Activated naive CD8-positive, alpha-beta T cell treated with anti-CD3 and anti-CD28 coated beads for 36 hours (primary cell): ENCODE data around the gene STK4. TPM values are rescaled to one million over a fixed set of nuclear protein-coding genes. Genes with fewer than 3 reads are reported as not detected.

Experiments used
- DNase-seq: peaks from one replicate; pipeline ENCODE4 v3.0.0; 2021
- H3K27ac Mint-ChIP-seq: one replicate; pipeline ENCODE4 v1.8.0; 2022; ENCODE audit warnings: mild to moderate bottlenecking, moderate library complexity, mixed read lengths
- H3K27me3 Mint-ChIP-seq: one replicate; pipeline ENCODE4 v1.8.0; 2022; ENCODE audit warnings: mild to moderate bottlenecking, mixed read lengths
- H3K36me3 Mint-ChIP-seq: one replicate; pipeline ENCODE4 v1.8.0; 2021; ENCODE audit warnings: mild to moderate bottlenecking, mixed read lengths
- H3K4me1 Mint-ChIP-seq: one replicate; pipeline ENCODE4 v1.8.0; 2021; ENCODE audit warnings: mixed read lengths
- H3K4me3 Mint-ChIP-seq: one replicate; pipeline ENCODE4 v1.8.0; 2022; ENCODE audit warnings: mild to moderate bottlenecking, moderate library complexity, mixed read lengths
- H3K9me3 Mint-ChIP-seq: one replicate; pipeline ENCODE4 v1.8.0; 2022; ENCODE audit warnings: mixed read lengths
- total RNA-seq, 2 experiments: library from RNA; stranded (reverse); gene quantifications; one replicate each; pipeline ENCODE4 v1.2.3, GENCODE V29; 2021

STK4 gene
- total RNA-seq, 2 experiments from 2014 or later: 180 to 198 TPM

DNA sequence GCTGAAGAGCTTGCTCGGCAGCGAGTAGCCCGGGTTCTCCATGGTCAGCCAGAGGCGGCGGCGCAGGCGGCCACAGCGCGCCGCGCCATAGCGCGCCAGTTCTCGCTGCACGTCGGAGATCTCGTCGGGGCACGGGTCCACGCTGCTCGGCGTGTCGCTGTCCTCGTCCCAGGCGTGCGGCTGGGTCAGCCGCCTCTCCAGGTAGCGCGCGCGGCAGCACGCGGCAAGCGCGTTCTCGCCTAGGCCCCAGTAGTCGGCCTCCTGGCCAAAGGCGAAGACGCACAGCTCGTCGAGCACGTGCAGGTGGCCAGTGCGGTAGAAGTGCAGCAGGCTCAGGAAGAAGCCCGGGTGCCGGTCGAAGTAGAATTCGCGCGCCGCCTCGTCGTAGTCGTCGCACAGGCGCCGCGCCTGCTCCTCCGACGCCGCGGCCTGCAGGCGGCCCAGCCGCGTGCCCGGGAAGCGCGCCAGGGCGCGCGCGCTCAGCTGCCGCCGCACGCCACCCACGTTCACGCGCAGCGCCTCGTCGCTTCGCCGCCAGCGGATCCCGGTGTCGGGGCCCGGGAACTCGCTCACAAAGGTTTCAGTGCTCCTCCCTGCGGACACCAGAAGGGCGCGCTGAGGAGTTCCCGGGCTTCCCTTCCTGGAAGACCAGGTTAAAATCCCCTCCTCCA is 131.9 kb downstream of the STK4 start:
- H3K27me3 Mint-ChIP-seq: peaks cover 53% of the 10 kb centered on the region
- H3K4me3 Mint-ChIP-seq: no peak overlapping the region
- no peaks in the 10 kb centered on the region for H3K36me3 Mint-ChIP-seq
- H3K4me1 Mint-ChIP-seq: peaks cover 15% of the 10 kb centered on the region
- H3K9me3 Mint-ChIP-seq: no peaks in the 10 kb centered on the region
- H3K27ac Mint-ChIP-seq: no peak overlapping the region
- DNase-seq: peak; percentile 52

DNA sequence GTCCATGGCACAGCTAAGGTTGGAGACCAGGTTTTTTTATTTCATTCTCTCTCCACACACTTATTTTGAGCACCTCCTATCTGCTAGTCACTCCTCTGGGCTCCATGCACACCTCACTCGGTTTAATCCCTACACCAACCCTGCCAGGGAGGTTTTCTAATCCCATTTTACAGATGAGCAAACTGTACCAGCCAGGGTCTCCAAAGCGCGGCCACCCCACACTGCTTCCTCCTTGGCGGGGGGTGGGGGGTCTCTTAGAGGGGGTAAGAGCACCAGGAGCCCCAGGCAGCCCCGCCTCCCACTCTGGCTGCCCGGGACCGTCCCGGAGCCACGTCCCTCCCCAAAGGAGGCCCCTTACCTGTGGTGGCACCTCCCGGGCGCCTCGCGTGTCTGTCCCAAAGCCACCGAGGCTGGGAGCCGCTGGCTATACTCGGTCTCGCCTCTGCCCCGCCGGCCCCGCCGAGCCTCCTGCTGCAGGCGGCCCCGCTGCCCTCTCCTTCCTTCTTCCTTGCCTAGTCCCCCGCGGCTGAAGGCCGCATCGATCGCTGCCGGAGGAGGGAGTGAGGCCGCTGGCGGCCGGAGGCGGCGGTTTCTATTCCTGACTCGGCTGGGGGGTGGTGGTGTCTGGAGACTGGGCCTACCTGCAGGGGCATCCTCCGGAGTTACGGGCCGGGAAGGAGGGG is 134.4 kb downstream of the STK4 start, which contains the start of gene KCNS1:
Gene KCNS1, minus strand, starts transcription at position 565 of the 683 bp plus-strand sequence. CDS start 1,891 bp downstream, outside the sequence.
- Mint-ChIP-seq H3K27me3 (peaks cover 60% of the 10 kb centered on the region), H3K9me3 (no peaks in the 10 kb centered on the region), H3K4me3 (peak within 1 kb of the TSS; percentile 22), H3K36me3 (no peaks in the 10 kb centered on the region), H3K4me1 (peaks cover 15% of the 10 kb centered on the region), H3K27ac (no peak within 1 kb of the TSS)
- DNase-seq: no peak

DNA sequence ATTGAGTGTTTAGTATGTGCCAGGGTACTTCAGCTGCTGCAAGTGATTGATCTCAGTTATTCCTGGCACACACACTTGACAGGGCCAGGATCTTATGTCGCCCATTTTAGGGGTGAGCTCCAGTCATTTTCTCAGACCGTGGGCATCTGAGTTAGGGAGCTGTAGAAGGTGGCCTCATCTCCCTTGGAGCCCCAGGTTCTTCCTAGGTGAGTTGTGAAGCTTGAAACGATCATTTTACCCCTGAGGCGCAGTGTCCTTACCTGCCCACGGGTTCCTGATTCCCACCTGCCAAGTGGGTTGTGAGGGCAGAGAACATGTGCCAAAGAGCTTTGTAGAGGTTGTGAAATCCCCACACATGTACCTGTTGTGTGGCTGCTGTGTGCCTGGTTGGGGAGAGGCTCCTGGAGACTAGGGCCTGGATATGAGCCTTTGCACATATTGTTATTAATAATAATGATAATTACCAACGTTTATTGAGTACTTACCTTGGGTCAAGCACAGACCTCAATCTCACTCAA is 135.1 kb downstream of the STK4 start:
- Mint-ChIP-seq H3K36me3 (no peaks in the 10 kb centered on the region), H3K9me3 (no peaks in the 10 kb centered on the region), H3K27ac (no peak overlapping the region), H3K27me3 (peaks cover 60% of the 10 kb centered on the region), H3K4me1 (peaks cover 15% of the 10 kb centered on the region), H3K4me3 (no peak overlapping the region)
- DNase-seq: no peak

DNA sequence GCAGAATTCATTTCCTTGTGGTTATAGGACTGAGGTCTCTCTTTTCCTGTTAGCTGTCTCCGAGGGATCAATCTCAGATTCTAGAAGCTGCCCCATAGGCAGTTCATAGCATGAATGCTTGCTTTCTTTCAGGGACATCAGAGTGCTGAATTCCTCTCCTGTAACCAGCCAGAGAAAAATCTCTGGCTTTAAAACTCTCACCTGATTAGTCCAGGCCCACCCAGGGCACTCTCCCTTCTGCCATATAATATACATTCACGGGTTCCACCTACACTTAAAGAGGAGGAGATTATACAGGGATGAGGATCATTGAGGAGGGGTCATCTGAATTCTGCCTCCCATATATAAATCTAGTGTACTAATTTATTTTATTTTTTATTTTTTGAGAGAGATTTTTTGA is 136.8 kb downstream of the STK4 start:
- H3K4me3 Mint-ChIP-seq: no peak overlapping the region
- no peaks in the 10 kb centered on the region for H3K9me3 Mint-ChIP-seq
- H3K27me3 Mint-ChIP-seq: peaks cover 48% of the 10 kb centered on the region
- H3K36me3 Mint-ChIP-seq: no peaks in the 10 kb centered on the region
- no peak for DNase-seq
- H3K27ac Mint-ChIP-seq: no peak overlapping the region
- peaks cover 13% of the 10 kb centered on the region for H3K4me1 Mint-ChIP-seq

DNA sequence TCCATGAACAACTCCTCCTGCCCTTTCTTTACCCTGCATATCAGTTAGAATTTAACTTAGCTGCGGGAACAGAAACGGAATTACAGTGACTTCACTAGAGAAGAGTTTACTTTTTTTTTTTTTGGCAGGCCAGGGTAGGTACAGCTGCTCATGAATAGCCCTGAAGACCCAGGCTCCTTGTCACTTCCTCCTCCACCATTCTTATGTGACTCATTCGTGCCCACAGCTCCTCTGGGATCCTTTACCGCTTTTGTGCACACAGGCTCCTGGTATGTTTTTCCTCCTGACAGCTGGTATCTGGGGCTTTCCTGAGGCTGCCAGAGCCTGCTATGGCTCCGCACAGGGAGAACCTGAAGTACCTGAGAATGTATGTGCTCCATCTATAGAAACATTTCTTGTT is 138.5 kb downstream of the STK4 start:
- H3K27ac Mint-ChIP-seq: no peak overlapping the region
- H3K36me3 Mint-ChIP-seq: no peaks in the 10 kb centered on the region
- H3K4me1 Mint-ChIP-seq: peaks cover 9% of the 10 kb centered on the region
- peaks cover 37% of the 10 kb centered on the region for H3K27me3 Mint-ChIP-seq
- no peak overlapping the region for H3K4me3 Mint-ChIP-seq
- no peak for DNase-seq
- H3K9me3 Mint-ChIP-seq: no peaks in the 10 kb centered on the region

DNA sequence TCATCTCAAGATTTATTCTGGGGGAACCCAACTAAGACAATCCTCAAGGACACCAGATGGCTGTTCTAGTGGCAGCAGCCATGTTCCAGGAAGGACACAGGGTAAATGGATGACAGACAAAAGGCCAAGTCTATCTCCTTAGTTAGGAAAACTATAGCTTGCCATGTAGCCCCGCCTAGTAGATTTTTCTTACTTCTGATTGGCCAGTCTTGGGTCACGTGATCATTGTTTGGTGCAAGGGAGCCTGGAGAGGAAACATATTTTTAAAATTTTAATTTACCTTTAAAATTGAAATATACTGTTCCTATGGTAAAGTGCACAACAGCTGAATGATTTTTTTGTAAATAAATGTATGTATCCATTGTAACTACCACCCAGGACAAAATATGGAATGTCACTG is 139.0 kb downstream of the STK4 start:
- peaks cover 7% of the 10 kb centered on the region for H3K4me1 Mint-ChIP-seq
- no peak for DNase-seq
- H3K27ac Mint-ChIP-seq: no peak overlapping the region
- peaks cover 32% of the 10 kb centered on the region for H3K27me3 Mint-ChIP-seq
- H3K4me3 Mint-ChIP-seq: no peak overlapping the region
- no peaks in the 10 kb centered on the region for H3K36me3 Mint-ChIP-seq
- H3K9me3 Mint-ChIP-seq: no peaks in the 10 kb centered on the region

DNA sequence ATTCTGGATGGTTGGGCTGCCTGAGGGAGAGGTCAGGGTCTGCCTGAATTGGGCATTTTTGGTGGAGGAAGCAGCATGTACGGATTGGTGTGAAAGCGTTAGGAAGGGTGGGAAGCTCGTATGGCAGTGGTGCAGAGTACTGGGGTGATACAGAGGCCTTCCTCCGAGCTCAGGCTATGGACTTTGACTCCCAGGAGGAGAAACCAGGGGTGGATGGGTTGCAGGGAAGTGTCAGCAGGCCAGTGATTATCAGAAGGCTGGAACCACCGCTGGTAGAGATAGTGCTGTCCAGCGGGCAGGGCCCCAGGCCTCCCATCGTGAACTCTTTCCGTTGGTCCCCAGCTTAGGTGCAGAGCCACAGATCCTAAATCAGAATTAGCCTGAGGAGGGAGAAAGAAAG is 143.3 kb downstream of the STK4 start:
- Mint-ChIP-seq H3K9me3 (no peaks in the 10 kb centered on the region), H3K4me3 (no peak overlapping the region), H3K4me1 (peaks cover 2% of the 10 kb centered on the region), H3K36me3 (no peaks in the 10 kb centered on the region), H3K27me3 (peaks cover 3% of the 10 kb centered on the region), H3K27ac (no peak overlapping the region)
- no peak for DNase-seq

DNA sequence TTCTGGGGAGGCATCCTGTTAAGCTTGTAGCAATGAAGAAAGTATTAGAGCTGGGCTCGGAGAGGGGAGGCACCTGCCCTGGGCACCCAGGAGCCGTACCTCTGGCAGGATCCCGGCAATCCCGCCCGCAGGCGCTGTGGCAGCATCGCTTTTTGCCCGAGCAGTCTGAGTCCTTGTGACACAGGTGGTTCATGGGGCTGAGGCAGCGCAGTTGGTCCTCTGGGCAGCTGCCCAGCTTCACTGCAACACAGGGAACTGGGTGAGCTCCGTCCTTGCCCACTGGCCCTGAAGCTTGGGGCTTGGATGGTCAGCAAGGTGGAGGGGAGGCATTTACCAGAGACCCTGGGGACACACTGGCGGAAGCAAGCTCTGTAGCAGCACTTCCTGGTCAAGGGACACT is 144.0 kb downstream of the STK4 start:
- H3K27ac Mint-ChIP-seq: no peak overlapping the region
- no peaks in the 10 kb centered on the region for H3K9me3 Mint-ChIP-seq
- no peak overlapping the region for H3K4me3 Mint-ChIP-seq
- no peak for DNase-seq
- no peaks in the 10 kb centered on the region for H3K36me3 Mint-ChIP-seq
- peaks cover 8% of the 10 kb centered on the region for H3K4me1 Mint-ChIP-seq
- peaks cover 3% of the 10 kb centered on the region for H3K27me3 Mint-ChIP-seq

DNA sequence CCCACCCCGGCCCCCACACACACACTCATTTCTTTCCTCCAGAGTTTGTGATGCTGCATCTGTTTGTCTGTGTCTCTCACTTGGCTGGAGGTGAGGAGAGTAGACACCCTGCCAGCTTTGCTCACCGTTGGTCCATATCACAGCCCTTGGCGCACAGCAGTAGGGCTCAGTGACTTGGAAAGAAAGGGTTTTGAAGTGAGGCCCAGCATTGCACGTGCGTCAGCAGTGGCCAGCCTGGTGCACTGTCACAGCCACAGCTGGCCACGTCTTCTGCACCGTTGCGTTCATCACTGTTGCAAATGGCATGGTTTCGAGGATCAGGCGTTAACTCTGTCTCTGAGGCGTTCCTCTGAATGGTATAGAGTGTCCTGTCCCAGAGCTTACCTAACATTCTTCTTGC is 145.0 kb downstream of the STK4 start:
- Mint-ChIP-seq H3K27me3 (peaks cover 3% of the 10 kb centered on the region), H3K27ac (no peak overlapping the region), H3K36me3 (no peaks in the 10 kb centered on the region), H3K9me3 (no peaks in the 10 kb centered on the region), H3K4me1 (peaks cover 8% of the 10 kb centered on the region), H3K4me3 (no peak overlapping the region)
- DNase-seq: no peak

DNA sequence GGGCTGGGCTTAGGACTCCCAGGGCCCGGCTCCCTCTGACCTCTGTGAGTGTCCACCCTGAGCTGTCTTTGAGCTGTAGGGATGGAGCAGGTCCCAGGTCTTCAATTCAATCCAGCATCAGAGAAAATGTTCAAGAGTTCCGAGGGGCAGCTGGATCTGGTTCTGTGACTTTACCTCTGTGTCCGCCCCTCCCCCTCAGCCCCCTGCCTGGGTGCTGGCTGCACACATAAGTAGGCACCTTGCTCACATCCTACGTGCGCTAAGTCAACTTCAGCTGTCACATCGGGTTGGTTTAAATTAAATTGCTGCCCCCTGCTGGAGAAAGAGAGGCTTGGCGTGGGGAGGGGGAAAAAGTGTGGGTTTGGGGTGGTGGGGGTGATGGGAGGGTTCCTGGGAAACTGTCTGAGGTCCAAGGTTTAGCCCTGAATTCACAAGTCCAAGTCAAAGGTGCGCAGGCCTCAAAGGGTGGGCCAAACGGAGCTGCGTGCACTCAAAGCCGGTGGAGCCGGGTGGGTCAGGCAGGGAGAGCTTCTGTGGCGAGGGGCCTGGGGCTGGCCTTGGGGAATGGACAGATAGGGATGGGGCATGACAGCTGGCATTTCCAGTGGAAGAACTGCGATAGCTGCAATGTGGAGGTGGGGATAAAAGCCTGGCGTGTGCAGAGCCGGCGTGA is 145.6 kb downstream of the STK4 start:
- Mint-ChIP-seq H3K9me3 (no peaks in the 10 kb centered on the region), H3K27ac (no peak overlapping the region)

DNA sequence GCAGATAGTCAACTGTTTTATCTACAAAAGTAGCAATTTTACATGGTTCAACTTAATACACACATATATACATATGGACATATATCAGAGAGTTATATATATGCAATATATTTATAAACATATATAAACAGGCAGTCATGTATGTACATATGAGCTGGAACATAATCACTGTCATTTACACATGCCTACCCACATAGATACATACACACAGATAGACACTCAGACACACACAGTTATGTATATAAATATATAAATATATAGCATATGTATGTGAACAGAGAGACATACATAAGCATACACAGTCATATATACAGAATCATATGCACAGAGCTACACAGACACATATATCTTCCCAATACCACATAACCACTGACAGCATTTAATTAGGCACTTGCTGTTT is 146.4 kb downstream of the STK4 start:
- peaks cover 12% of the 10 kb centered on the region for H3K27me3 Mint-ChIP-seq
- no peak overlapping the region for H3K27ac Mint-ChIP-seq
- no peak overlapping the region for H3K4me3 Mint-ChIP-seq
- peaks cover 8% of the 10 kb centered on the region for H3K4me1 Mint-ChIP-seq
- H3K9me3 Mint-ChIP-seq: no peaks in the 10 kb centered on the region
- H3K36me3 Mint-ChIP-seq: no peaks in the 10 kb centered on the region
- no peak for DNase-seq

More for the DNA sequence above, 145.6 kb downstream of the STK4 start:
- Mint-ChIP-seq H3K27me3 (peaks cover 8% of the 10 kb centered on the region), H3K36me3 (no peaks in the 10 kb centered on the region), H3K4me3 (no peak overlapping the region), H3K4me1 (peaks cover 8% of the 10 kb centered on the region)
- no peak for DNase-seq

DNA sequence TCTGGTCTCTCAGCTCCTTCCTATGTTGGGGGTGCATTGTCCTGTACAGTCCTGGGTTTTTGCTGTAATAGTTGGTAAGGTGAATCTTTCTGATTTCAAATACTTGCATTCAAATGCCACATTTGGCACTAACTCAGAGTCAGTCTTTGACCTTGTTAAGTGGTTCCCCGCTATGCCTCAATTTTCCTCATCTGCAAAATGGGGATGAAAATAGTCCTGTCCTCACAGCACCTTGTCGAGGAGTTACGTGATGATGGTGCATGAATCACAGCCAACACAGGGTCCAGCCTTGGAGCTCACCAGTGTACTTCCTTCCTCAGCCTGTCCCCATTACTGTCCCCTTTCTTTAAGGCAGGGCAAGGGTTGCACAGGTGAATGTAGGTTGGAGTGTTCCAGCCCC is 147.6 kb downstream of the STK4 start:
- Mint-ChIP-seq H3K36me3 (no peaks in the 10 kb centered on the region), H3K4me1 (peaks cover 8% of the 10 kb centered on the region), H3K27me3 (peaks cover 15% of the 10 kb centered on the region), H3K9me3 (no peaks in the 10 kb centered on the region), H3K4me3 (no peak overlapping the region), H3K27ac (no peak overlapping the region)
- no peak for DNase-seq

DNA sequence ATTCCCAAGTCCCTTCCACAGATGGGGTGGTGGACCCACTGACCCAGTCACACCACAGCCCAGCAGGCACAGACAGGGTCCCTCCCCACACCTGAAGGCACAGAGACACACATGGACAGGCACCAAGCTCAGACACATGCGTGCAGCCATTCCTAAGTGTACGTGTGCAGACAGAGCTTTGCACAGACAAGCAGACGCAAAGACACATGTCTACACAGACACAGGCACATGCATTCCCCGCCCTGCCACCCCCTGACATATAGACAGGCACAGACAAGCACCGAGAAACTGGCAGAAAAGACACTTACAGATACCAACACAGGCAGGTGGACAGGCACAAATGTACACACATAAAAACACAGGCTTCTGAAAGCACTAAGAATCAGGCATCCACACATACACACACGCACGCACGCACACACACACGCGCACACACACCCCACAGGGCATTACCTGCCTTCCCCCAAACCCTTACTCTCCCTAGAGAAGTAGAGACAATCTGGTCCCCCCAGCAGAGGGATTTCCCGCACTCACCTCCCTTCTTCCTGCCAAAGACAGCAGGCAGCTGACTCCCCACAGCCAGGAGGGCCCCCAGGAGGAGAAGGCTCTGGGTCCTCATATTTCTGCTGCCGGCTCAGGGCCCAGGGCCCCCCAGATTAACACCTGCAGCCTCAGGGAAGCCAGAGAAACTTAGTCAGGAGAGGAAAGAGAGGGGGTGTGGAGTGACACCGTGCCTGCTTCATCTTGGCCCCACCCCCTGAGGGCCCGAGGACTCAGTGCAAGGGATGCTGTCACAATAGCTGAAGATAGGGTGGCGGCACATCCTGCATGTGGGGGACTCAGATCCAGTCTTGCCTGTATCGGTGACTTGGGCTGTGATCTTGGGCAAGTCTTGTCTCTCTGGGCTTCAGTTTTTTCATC is 148.4 kb downstream of the STK4 start, which contains the start of gene WFDC5:
Gene WFDC5, minus strand, starts transcription at position 710 of the 921 bp plus-strand sequence. Its CDS starts 91 bp downstream, at position 619.
- Mint-ChIP-seq H3K4me1 (peaks cover 8% of the 10 kb centered on the region), H3K4me3 (no peak within 1 kb of the TSS), H3K27ac (no peak within 1 kb of the TSS), H3K27me3 (peaks cover 14% of the 10 kb centered on the region), H3K36me3 (no peaks in the 10 kb centered on the region), H3K9me3 (no peaks in the 10 kb centered on the region)
- peak; percentile 39 for DNase-seq

DNA sequence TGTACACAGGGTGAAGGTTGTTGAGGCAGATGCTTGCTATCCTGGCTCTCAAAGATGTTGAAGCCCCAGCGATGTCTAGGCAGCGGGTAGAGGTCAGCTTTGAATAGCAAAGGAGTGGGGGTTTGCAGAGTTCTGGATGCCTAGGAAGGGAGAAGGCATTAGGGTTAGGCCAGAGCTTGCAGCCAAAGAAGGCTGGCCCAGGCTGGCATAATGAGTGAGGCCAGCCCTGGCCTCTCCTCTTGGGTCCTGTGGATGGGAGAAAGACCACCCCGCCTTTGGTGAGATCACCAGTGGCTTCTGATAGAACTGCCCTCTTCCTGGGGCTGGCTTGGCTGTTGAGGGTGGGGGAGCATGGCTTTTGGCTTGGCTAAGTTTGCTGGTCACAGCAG is 149.1 kb downstream of the STK4 start:
- DNase-seq: no peak
- no peaks in the 10 kb centered on the region for H3K36me3 Mint-ChIP-seq
- H3K9me3 Mint-ChIP-seq: no peaks in the 10 kb centered on the region
- no peak overlapping the region for H3K4me3 Mint-ChIP-seq
- peaks cover 8% of the 10 kb centered on the region for H3K4me1 Mint-ChIP-seq
- H3K27ac Mint-ChIP-seq: no peak overlapping the region
- H3K27me3 Mint-ChIP-seq: peaks cover 17% of the 10 kb centered on the region
